ENCODE results near the gene DDX56.
"Not testable (repeated sequence)": the region's sequence is repeated elsewhere in the genome, so short reads cannot be mapped to it uniquely, and the experiment has no call there.

The DDX56 gene

GRCh38 chr7:44573464-44574286 is at the start of gene DDX56:
Gene DDX56, minus strand, starts transcription at chr7:44573908. Its CDS starts 13 bp downstream, at chr7:44573895.
- DNase-seq (ENCODE audit: low spot score), result peak; percentile 93

- DNase-seq (ENCODE audit: low spot score), result peak; percentile 34
Observed at GRCh38 chr7:44622342-44623151, 48.8 kb upstream of the DDX56 start.

GRCh38 chr7:44621750-44622103 is 48.0 kb upstream of the DDX56 start:
- no peak for DNase-seq (ENCODE audit: low spot score)

GRCh38 chr7:44621034-44621749 is 47.5 kb upstream of the DDX56 start:
- no peak for DNase-seq (ENCODE audit: low spot score)

GRCh38 chr7:44618753-44619152 is 45.0 kb upstream of the DDX56 start:
- peak; percentile 35 for DNase-seq (ENCODE audit: low spot score)

GRCh38 chr7:44618045-44618444 is 44.3 kb upstream of the DDX56 start:
- DNase-seq (ENCODE audit: low spot score), result no peak

GRCh38 chr7:44617225-44617890 is 43.6 kb upstream of the DDX56 start:
- no peak for DNase-seq (ENCODE audit: low spot score)

- no peak for DNase-seq (ENCODE audit: low spot score)
Observed at GRCh38 chr7:44616545-44616944, 42.8 kb upstream of the DDX56 start.

- no peak for DNase-seq (ENCODE audit: low spot score)
Observed at GRCh38 chr7:44615793-44616192, 42.1 kb upstream of the DDX56 start.

GRCh38 chr7:44615149-44615611 is 41.5 kb upstream of the DDX56 start:
- DNase-seq (ENCODE audit: low spot score), result peak; percentile 40

- DNase-seq (ENCODE audit: low spot score), result no peak
Observed at GRCh38 chr7:44609829-44610228, 36.1 kb upstream of the DDX56 start.

GRCh38 chr7:44608916-44609648 is 35.4 kb upstream of the DDX56 start:
- DNase-seq (ENCODE audit: low spot score), result peak; percentile 25

GRCh38 chr7:44607141-44608068 is 33.7 kb upstream of the DDX56 start:
- DNase-seq (ENCODE audit: low spot score), result no peak

GRCh38 chr7:44606341-44607140 is 32.8 kb upstream of the DDX56 start, which contains the start of gene OGDH:
Gene OGDH, plus strand, starts transcription at chr7:44606627. Its CDS starts 17,717 bp downstream, at chr7:44624344.
- DNase-seq (ENCODE audit: low spot score), result peak; percentile 98

GRCh38 chr7:44604941-44605340 is 31.2 kb upstream of the DDX56 start:
- no peak for DNase-seq (ENCODE audit: low spot score)

- DNase-seq (ENCODE audit: low spot score), result no peak
Observed at GRCh38 chr7:44603193-44603592, 29.5 kb upstream of the DDX56 start.

- DNase-seq (ENCODE audit: low spot score), result no peak
Observed at GRCh38 chr7:44602576-44602910, 28.8 kb upstream of the DDX56 start.

GRCh38 chr7:44599222-44599621 is 25.5 kb upstream of the DDX56 start:
- DNase-seq (ENCODE audit: low spot score), result no peak

- not testable (repeated sequence) for DNase-seq (ENCODE audit: low spot score)
Observed at GRCh38 chr7:44597181-44597580, 23.5 kb upstream of the DDX56 start.

Data from CD4-positive, alpha-beta T cell treated with Interleukin-6 at 100 ng/mL for 8 hours (primary cell).